Activated CD4-positive, CD25-positive, alpha-beta regulatory T cell treated with anti-CD3 and anti-CD28 coated beads, Interleukin-2, amount 50 U/mL, for 72 hours (primary cell): ENCODE data around the gene CATSPERB.
"Not testable (repeated sequence)": the region's sequence is repeated elsewhere in the genome, so short reads cannot be mapped to it uniquely, and the experiment has no call there.

Experiments used
- DNase-seq: peaks from one replicate; pipeline ENCODE4 v3.0.0; 2021

CATSPERB gene

GRCh38 chr14:91573894-91574837 is 157.7 kb downstream of the CATSPERB start:
- peak; percentile 76 for DNase-seq

- DNase-seq = no peak
Observed at GRCh38 chr14:91573528-91573893, 158.4 kb downstream of the CATSPERB start.

- DNase-seq = no peak
Observed at GRCh38 chr14:91570021-91570420, 161.9 kb downstream of the CATSPERB start.

- DNase-seq = no peak
Observed at GRCh38 chr14:91569301-91569700, 162.6 kb downstream of the CATSPERB start.

DNA sequence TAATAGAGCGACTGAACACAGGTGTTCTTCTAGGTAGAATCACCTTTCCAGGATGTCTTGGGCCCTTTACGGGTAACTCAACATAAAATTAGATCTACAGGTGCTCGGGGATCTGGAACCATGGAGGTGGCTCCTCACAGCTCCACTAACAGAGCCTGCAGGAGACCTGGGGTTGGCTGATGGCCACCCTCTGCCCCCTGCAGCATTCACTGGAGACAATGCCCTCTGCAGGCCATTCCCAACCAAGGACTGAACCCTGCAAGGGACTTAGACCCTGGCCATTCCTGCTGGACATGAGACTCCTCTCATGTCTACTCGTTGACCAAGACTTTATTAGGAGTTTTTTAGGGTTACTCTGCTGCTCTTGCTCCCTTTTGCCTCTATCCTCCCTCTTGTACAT is 163.3 kb downstream of the CATSPERB start:
- no peak for DNase-seq

GRCh38 chr14:91567827-91568226 is 164.1 kb downstream of the CATSPERB start:
- DNase-seq = not testable (repeated sequence)

GRCh38 chr14:91555531-91555930 is 176.4 kb downstream of the CATSPERB start:
- no peak for DNase-seq

GRCh38 chr14:91554535-91555332 is 177.2 kb downstream of the CATSPERB start:
- no peak for DNase-seq

DNA sequence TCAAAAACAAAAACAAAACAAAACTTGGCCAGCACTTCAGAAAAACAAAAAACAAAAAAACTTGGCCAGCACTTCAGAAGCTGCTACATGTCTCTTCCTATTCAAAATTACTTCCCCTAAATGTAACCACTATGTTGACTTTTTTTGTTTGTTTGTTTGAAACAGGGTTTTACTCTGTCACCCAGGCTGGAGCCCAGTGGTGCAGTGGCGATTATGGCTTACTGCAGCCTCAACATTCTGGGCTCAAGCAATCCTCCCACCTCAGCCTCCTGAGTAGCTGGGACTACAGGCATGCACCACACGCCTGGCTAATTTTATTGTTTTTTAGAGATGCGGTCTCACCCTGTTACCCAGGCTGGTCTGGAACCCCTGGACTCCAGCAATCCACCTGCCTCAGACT is 183.8 kb downstream of the CATSPERB start:
- no peak for DNase-seq

GRCh38 chr14:91545946-91546716 is 185.8 kb downstream of the CATSPERB start:
- DNase-seq = no peak

GRCh38 chr14:91545204-91545603 is 186.7 kb downstream of the CATSPERB start:
- DNase-seq = no peak

GRCh38 chr14:91536327-91536726 is 195.6 kb downstream of the CATSPERB start:
- DNase-seq = no peak

DNA sequence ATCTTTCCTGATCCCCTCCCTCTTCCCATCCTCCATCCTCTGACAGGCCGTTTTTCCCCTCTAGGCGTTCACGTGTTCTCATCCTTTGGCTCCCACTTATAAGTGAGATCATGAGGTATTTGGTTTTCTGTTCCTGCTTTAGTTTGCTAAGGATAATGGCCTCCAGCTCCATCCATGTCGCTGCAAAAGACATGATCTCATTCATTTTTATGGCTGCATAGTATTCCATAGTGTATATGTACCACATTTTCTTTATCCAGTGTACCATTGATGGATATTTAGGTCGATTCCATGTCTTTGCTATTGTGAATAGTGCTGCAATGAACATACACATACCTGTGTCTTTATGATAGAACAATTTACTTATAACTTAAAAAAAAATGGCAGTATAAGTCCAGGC is 197.8 kb downstream of the CATSPERB start:
- not testable (repeated sequence) for DNase-seq

- no peak for DNase-seq
Observed at GRCh38 chr14:91533623-91534022, 198.3 kb downstream of the CATSPERB start.
